A549 (cell line): ENCODE data around the gene KMT2C. TPM values are rescaled to one million over a fixed set of nuclear protein-coding genes. Genes with fewer than 3 reads are reported as not detected.

Experiments
- ATAC-seq, 2 experiments: fragments of 200-7000 bp in 1 of 2; fragments of >200 bp in 1 of 2; cut with Nextera tagmentation in 1 of 2; cut with Tn5 transposase in 1 of 2; 3 replicates each; pipeline versions ENCODE4 v1.8.0 to v1.9.1; 2018 to 2020; ENCODE audit warnings: mild to moderate bottlenecking in 1 of 2, moderate library complexity in 1 of 2
- CTCF ChIA-PET: fragments of 300-600 bp; sonication (Branson Sonifier 250); formaldehyde crosslinking; extraction: SDS; loops from one replicate; lab custom pipeline; 2021; ENCODE audit warnings: antibody characterized with exemption, inconsistent platforms; lab: Yijun Ruan, JAX
- POLR2A ChIA-PET: fragments of 350-600 bp; formaldehyde crosslinking; extraction: SDS; loops from one replicate; lab custom pipeline; 2021; ENCODE audit warnings: antibody characterized with exemption, inconsistent platforms; lab: Yijun Ruan, JAX
- DNase-seq, 2 experiments: peaks; one replicate each; pipeline versions ENCODE4 v3.0.0 to v3.0.0-alpha.2; 2011 to 2016; ENCODE audit warnings: low read depth in 1 of 2, low spot score in 1 of 2
- FAIRE-seq: peaks from 2 replicates; lab custom pipeline; 2011; peaks lifted over from hg19 to GRCh38; lab: Jason Lieb, UNC
- H3K27ac ChIP-seq, 2 experiments: fragments of >200 bp; sonication (Bioruptor Twin); formaldehyde crosslinking; 3 replicates each; pipeline ENCODE4 v1.5.1; 2016 to 2017
- H3K4me1 ChIP-seq: fragments of >200 bp; sonication (Bioruptor Twin); formaldehyde crosslinking; 3 replicates; pipeline ENCODE4 v1.6.1; 2016
- H3K4me2 ChIP-seq: fragments of >200 bp; sonication (Bioruptor Twin); formaldehyde crosslinking; 3 replicates; pipeline ENCODE4 v1.6.1; 2016
- H3K4me3 ChIP-seq: fragments of >200 bp; sonication (Bioruptor Twin); formaldehyde crosslinking; 3 replicates; pipeline ENCODE4 v1.5.1; 2016
- H3K9me3 ChIP-seq: fragments of >200 bp; sonication (Bioruptor Twin); formaldehyde crosslinking; 3 replicates; pipeline ENCODE4 v1.6.1; 2016
- BHLHE40 ChIP-seq: IDR thresholded peaks from 2 replicates; pipeline ENCODE4 v1.6.1; 2012; ENCODE audit warnings: low read depth, low read length, inconsistent platforms
- CBX2 ChIP-seq: fragments of 200-600 bp; sonication (generic); IDR thresholded peaks from 2 replicates; pipeline ENCODE4 v1.6.1; 2016; ENCODE audit warnings: low read depth, mild to moderate bottlenecking, borderline replicate concordance
- CEBPB ChIP-seq, 2 experiments: fragments of >200 bp in 1 of 2; sonication (Bioruptor Twin) in 1 of 2; formaldehyde crosslinking in 1 of 2; IDR thresholded peaks; 2 replicates each; pipeline ENCODE4 v1.6.1; 2012 to 2016
- CHD2 ChIP-seq: fragments of 150-350 bp; IDR thresholded peaks from 2 replicates; pipeline ENCODE4 v1.6.1; 2014; ENCODE audit warnings: low read length; ENCODE audit not compliant: partially characterized antibody
- CHD4 ChIP-seq: fragments of 200-600 bp; sonication (generic); IDR thresholded peaks from 2 replicates; pipeline ENCODE4 v1.6.1; 2016; ENCODE audit warnings: antibody characterized with exemption, mild to moderate bottlenecking, borderline replicate concordance
- ELK1 ChIP-seq: fragments of 150-350 bp; IDR thresholded peaks from 2 replicates; pipeline ENCODE4 v1.6.1; 2014; ENCODE audit warnings: low read depth, mild to moderate bottlenecking, low read length
- GATA3 ChIP-seq: IDR thresholded peaks from 2 replicates; pipeline ENCODE4 v1.6.1; 2012; ENCODE audit warnings: borderline replicate concordance
- HES2 ChIP-seq: fragments of >200 bp; sonication (Bioruptor Twin); formaldehyde crosslinking; IDR thresholded peaks from 2 replicates; pipeline ENCODE4 v1.6.1; 2016
- HOXB13 ChIP-seq: fragments of 250-450 bp; sonication (Bioruptor Pico); IDR thresholded peaks from 2 replicates; pipeline ENCODE4 v1.5.0; 2020; ENCODE audit warnings: low read depth, mild to moderate bottlenecking, moderate library complexity
- JUN ChIP-seq, 2 experiments: fragments of >200 bp; sonication (Bioruptor Twin); formaldehyde crosslinking; IDR thresholded peaks; 2 replicates in 1 of 2; 3 replicates in 1 of 2; pipeline ENCODE4 v1.6.1; 2016 to 2017
- JUNB ChIP-seq: fragments of >200 bp; sonication (Bioruptor Twin); formaldehyde crosslinking; IDR thresholded peaks from 2 replicates; pipeline ENCODE4 v1.6.1; 2016
- NR3C1 ChIP-seq: fragments of >200 bp; sonication (Bioruptor Twin); formaldehyde crosslinking; IDR thresholded peaks from 3 replicates; pipeline ENCODE4 v1.6.1; 2017
- PBX3 ChIP-seq: IDR thresholded peaks from 2 replicates; pipeline ENCODE4 v1.6.1; 2012
- PHF8 ChIP-seq: fragments of 200-600 bp; sonication (generic); IDR thresholded peaks from 2 replicates; pipeline ENCODE4 v1.6.1; 2016; ENCODE audit warnings: low read depth, mild to moderate bottlenecking, antibody characterized with exemption, moderate library complexity, borderline replicate concordance
- POLR2A ChIP-seq: IDR thresholded peaks from 2 replicates; pipeline ENCODE4 v1.6.1; 2012; ENCODE audit warnings: mild to moderate bottlenecking, low read length
- RCOR1 ChIP-seq: fragments of 150-350 bp; IDR thresholded peaks from 2 replicates; pipeline ENCODE4 v1.6.1; 2014; ENCODE audit warnings: antibody characterized with exemption, low read length, low read depth
- RFX5 ChIP-seq: fragments of 450-650 bp; IDR thresholded peaks from 2 replicates; pipeline ENCODE4 v1.7.1; 2014; ENCODE audit warnings: antibody characterized with exemption, mild to moderate bottlenecking, moderate library complexity
- SMC3 ChIP-seq: fragments of >200 bp; sonication (Bioruptor Twin); formaldehyde crosslinking; IDR thresholded peaks from 3 replicates; pipeline ENCODE4 v1.6.1; 2018; ENCODE audit warnings: inconsistent platforms
- USF2 ChIP-seq: fragments of 450-650 bp; IDR thresholded peaks from 2 replicates; pipeline ENCODE4 v1.6.1; 2014; ENCODE audit warnings: antibody characterized with exemption
- ZC3H11A ChIP-seq: fragments of 450-650 bp; IDR thresholded peaks from 2 replicates; pipeline ENCODE4 v1.6.1; 2014; ENCODE audit warnings: antibody characterized with exemption, mild to moderate bottlenecking
- ZFP36 ChIP-seq: fragments of 450-650 bp; IDR thresholded peaks from 2 replicates; pipeline ENCODE4 v1.6.1; 2014; ENCODE audit warnings: borderline replicate concordance; ENCODE audit not compliant: partially characterized antibody
- ZNF302 ChIP-seq: fragments of 250-450 bp; sonication (Bioruptor Pico); IDR thresholded peaks from 2 replicates; pipeline ENCODE4 v1.9.0; 2021; ENCODE audit warnings: inconsistent platforms, mild to moderate bottlenecking, moderate library complexity
- WGBS: methylation state at CpG from one replicate; pipeline ENCODE4 v1.1.6; 2017; ENCODE audit errors: missing lambda C conversion rate; 5-methylcytosine and 5-hydroxymethylcytosine counted together
- polyA plus RNA-seq, 4 experiments: library from polyadenylated mRNA; depleted of rRNA in 3 of 4; stranded (reverse); fragments of >200 nt; fragmentation: RNase III in 1 of 4; extraction: RNeasy Plus Mini Kit Qiagen cat#74134 plus additional on column Dnase treatment in 1 of 4; gene quantifications; 2 replicates in 3 of 4; 3 replicates in 1 of 4; pipeline ENCODE4 v1.2.3, GENCODE V29; 2011 to 2017

Gene KMT2C
- polyA plus RNA-seq, 2 of the 4 experiments (the other 2 are of a cell fraction), result 4.2 to 13.1 TPM

GRCh38 chr7:152176797-152177196 is 259.0 kb downstream of the KMT2C start:
- H3K4me2 ChIP-seq, result no peak overlapping the region
- no peaks in the 10 kb centered on the region for H3K9me3 ChIP-seq
- ATAC-seq (no peak), FAIRE-seq (no peak), DNase-seq (no peak)
- no peak overlapping the region for H3K4me3 ChIP-seq
- no peak overlapping the region for H3K27ac ChIP-seq
- 95% methylated on average over 2 of the region's 2 CpGs for WGBS
- POLR2A ChIA-PET, result no interaction called here
- TF ChIP-seq HES2 (no peak), USF2 (no peak), JUN (IDR thresholded peaks at IDR 0.05) (no peak), RFX5 (no peak), ZNF302 (CRISPR knock-in tag) (no peak), CEBPB (IDR thresholded peaks at IDR 0.05) (no peak), GATA3 (no peak), ELK1 (no peak), HOXB13 (CRISPR knock-in tag) (no peak), ZC3H11A (no peak), ZFP36 (no peak), CBX2 (no peak), CHD2 (no peak), CHD4 (no peak), PBX3 (no peak), PHF8 (no peak), JUNB (no peak), RCOR1 (no peak), BHLHE40 (no peak)
- no peaks in the 10 kb centered on the region for H3K4me1 ChIP-seq
- CTCF ChIA-PET, result no interaction called here

- POLR2A ChIA-PET, result no interaction called here
Measured at GRCh38 chr7:152173372-152174070, 262.3 kb downstream of the KMT2C start.

More at GRCh38 chr7:152173372-152174070, 262.3 kb downstream of the KMT2C start:
- WGBS, result 88% methylated on average over 5 of the region's 5 CpGs
- H3K9me3 ChIP-seq, result no peaks in the 10 kb centered on the region
- no peak overlapping the region for H3K4me2 ChIP-seq
- no peaks in the 10 kb centered on the region for H3K4me1 ChIP-seq
- H3K4me3 ChIP-seq, result no peak overlapping the region
- no peak overlapping the region for H3K27ac ChIP-seq
- CTCF ChIA-PET, result no interaction called here
- FAIRE-seq, result no peak
- DNase-seq, result no peak
- TF ChIP-seq POLR2A (no peak), CHD4 (no peak), SMC3 (no peak), NR3C1 (no peak), PBX3 (no peak), CEBPB (IDR thresholded peaks at IDR 0.05) (no peak)
- ATAC-seq, result no peak
